H9 (cell line): ENCODE measurements around the gene LRRIQ4. TPM values are rescaled to one million over a fixed set of nuclear protein-coding genes. Genes with fewer than 3 reads are reported as not detected.

Source experiments
- DNase-seq: peaks from one replicate; pipeline ENCODE4 v3.0.0-alpha.2; 2017
- H2AFZ ChIP-seq: one replicate; pipeline ENCODE4 v1.6.1; 2013; ENCODE audit warnings: mild to moderate bottlenecking, low read length, control low read depth, moderate library complexity
- H2AK5ac ChIP-seq: 2 replicates; pipeline ENCODE4 v1.6.1; 2013; ENCODE audit warnings: low read length, control low read depth, mixed read lengths; ENCODE audit not compliant: insufficient read length
- H2BK120ac ChIP-seq: one replicate; pipeline ENCODE4 v1.6.1; 2013; ENCODE audit warnings: low read depth, mild to moderate bottlenecking, low read length, control low read depth, inconsistent platforms; ENCODE audit not compliant: poor library complexity, severe bottlenecking
- H2BK12ac ChIP-seq: 2 replicates; pipeline ENCODE4 v1.6.1; 2013; ENCODE audit warnings: low read length, control low read depth, mixed read lengths, low read depth; ENCODE audit not compliant: insufficient read length
- H2BK15ac ChIP-seq: 2 replicates; pipeline ENCODE4 v1.6.1; 2013; ENCODE audit warnings: low read depth, low read length, control low read depth
- H2BK20ac ChIP-seq: one replicate; pipeline ENCODE4 v1.6.1; 2013; ENCODE audit warnings: low read depth, mild to moderate bottlenecking, low read length, control low read depth, inconsistent platforms; ENCODE audit not compliant: poor library complexity, severe bottlenecking
- H2BK5ac ChIP-seq: 2 replicates; pipeline ENCODE4 v1.6.1; 2013; ENCODE audit warnings: low read length, control low read depth, mixed read lengths; ENCODE audit not compliant: insufficient read length
- H3K14ac ChIP-seq: 2 replicates; pipeline ENCODE4 v1.6.1; 2013; ENCODE audit warnings: low read length, control low read depth; ENCODE audit not compliant: insufficient read depth
- H3K18ac ChIP-seq: 2 replicates; pipeline ENCODE4 v1.6.1; 2013; ENCODE audit warnings: low read depth, mild to moderate bottlenecking, mixed read lengths, low read length, control low read depth; ENCODE audit not compliant: insufficient read length
- H3K23ac ChIP-seq: 2 replicates; pipeline ENCODE4 v1.6.1; 2013; ENCODE audit warnings: low read length, control low read depth, mixed read lengths, low read depth; ENCODE audit not compliant: insufficient read length
- H3K23me2 ChIP-seq: 2 replicates; pipeline ENCODE4 v1.6.1; 2013; ENCODE audit warnings: low read depth, mild to moderate bottlenecking, mixed read lengths, low read length, control low read depth; ENCODE audit not compliant: insufficient read length, poor library complexity, severe bottlenecking
- H3K27ac ChIP-seq: 2 replicates; pipeline ENCODE4 v1.5.1; 2013; ENCODE audit warnings: low read length, control low read depth, mixed read lengths, low read depth; ENCODE audit not compliant: insufficient read length
- H3K27me3 ChIP-seq: 2 replicates; pipeline ENCODE4 v1.6.1; 2013; ENCODE audit warnings: low read length, control low read depth, inconsistent platforms; ENCODE audit not compliant: insufficient read depth
- H3K4ac ChIP-seq: 2 replicates; pipeline ENCODE4 v1.6.1; 2013; ENCODE audit warnings: low read depth, mild to moderate bottlenecking, control low read depth, inconsistent platforms, low read length, moderate library complexity
- H3K4me1 ChIP-seq: 2 replicates; pipeline ENCODE4 v1.6.1; 2013; ENCODE audit warnings: low read length, control low read depth, inconsistent platforms; ENCODE audit not compliant: insufficient read depth
- H3K4me2 ChIP-seq: 2 replicates; pipeline ENCODE4 v1.6.1; 2013; ENCODE audit warnings: low read length, control low read depth, mixed read lengths; ENCODE audit not compliant: insufficient read length, insufficient read depth
- H3K56ac ChIP-seq: 2 replicates; pipeline ENCODE4 v1.6.1; 2013; ENCODE audit warnings: low read depth, mild to moderate bottlenecking, mixed read lengths, low read length, control low read depth; ENCODE audit not compliant: insufficient read length
- H3K79me1 ChIP-seq: 2 replicates; pipeline ENCODE4 v1.6.1; 2013; ENCODE audit warnings: low read depth, mild to moderate bottlenecking, moderate library complexity, low read length, control low read depth, inconsistent platforms; ENCODE audit not compliant: insufficient read depth, poor library complexity, severe bottlenecking
- H3K79me2 ChIP-seq: 2 replicates; pipeline ENCODE4 v1.6.1; 2013; ENCODE audit warnings: low read length, control low read depth, inconsistent platforms; ENCODE audit not compliant: insufficient read depth
- H3K9ac ChIP-seq: 2 replicates; pipeline ENCODE4 v1.6.1; 2013; ENCODE audit warnings: low read length, control low read depth, mixed read lengths; ENCODE audit not compliant: insufficient read length; ENCODE audit errors: extremely low read depth
- H3K9me3 ChIP-seq: one replicate; pipeline ENCODE4 v1.6.1; 2013; ENCODE audit warnings: low read depth, low read length, inconsistent platforms; ENCODE audit not compliant: control insufficient read depth
- H3T11ph ChIP-seq: one replicate; pipeline ENCODE4 v1.6.1; 2013; ENCODE audit warnings: mild to moderate bottlenecking, low read length, control low read depth, inconsistent platforms
- H4K20me1 ChIP-seq: one replicate; pipeline ENCODE4 v1.6.1; 2013; ENCODE audit not compliant: control insufficient read depth, insufficient read length, insufficient read depth
- H4K5ac ChIP-seq: 2 replicates; pipeline ENCODE4 v1.6.1; 2013; ENCODE audit warnings: low read depth, mild to moderate bottlenecking, mixed read lengths, low read length, control low read depth; ENCODE audit not compliant: insufficient read length
- H4K8ac ChIP-seq: replicated peaks from 2 replicates; pipeline ENCODE4 v1.6.1; 2013; ENCODE audit warnings: low read length, control low read depth, mixed read lengths, low read depth; ENCODE audit not compliant: insufficient read length
- H4K91ac ChIP-seq: 2 replicates; pipeline ENCODE4 v1.6.1; 2013; ENCODE audit warnings: low read depth, mild to moderate bottlenecking, moderate library complexity, mixed read lengths, low read length, control low read depth; ENCODE audit not compliant: insufficient read length
- H3K27ac Mint-ChIP-seq, 3 experiments: 2 replicates in 2 of 3; 3 replicates in 1 of 3; pipeline ENCODE4 v1.8.0; 2020 to 2021; ENCODE audit warnings: mixed read lengths in 3 of 3, mild to moderate bottlenecking in 1 of 3, moderate library complexity in 1 of 3
- H3K27me3 Mint-ChIP-seq: 2 replicates; pipeline ENCODE4 v1.8.0; 2021; ENCODE audit warnings: low read depth, mild to moderate bottlenecking, moderate library complexity, mixed read lengths
- H3K36me3 Mint-ChIP-seq, 3 experiments: 2 replicates in 2 of 3; 3 replicates in 1 of 3; pipeline ENCODE4 v1.8.0; 2020 to 2021; ENCODE audit warnings: low read depth in 3 of 3, mixed read lengths in 3 of 3; ENCODE audit not compliant: insufficient read depth in 1 of 3
- H3K4me1 Mint-ChIP-seq, 2 experiments: 2 replicates each; pipeline ENCODE4 v1.8.0; 2020; ENCODE audit warnings: mixed read lengths in 2 of 2
- H3K4me3 Mint-ChIP-seq, 2 experiments: 2 replicates in 1 of 2; 3 replicates in 1 of 2; pipeline ENCODE4 v1.8.0; 2020 to 2021; ENCODE audit warnings: mild to moderate bottlenecking in 2 of 2, mixed read lengths in 2 of 2, moderate library complexity in 1 of 2
- H3K9me3 Mint-ChIP-seq, 2 experiments: 2 replicates in 1 of 2; 3 replicates in 1 of 2; pipeline ENCODE4 v1.8.0; 2020; ENCODE audit warnings: mild to moderate bottlenecking in 2 of 2, mixed read lengths in 2 of 2, moderate library complexity in 1 of 2
- WGBS: extraction: QIAGEN DNeasy Blood & Tissue Kit; methylation state at CpG from one replicate; pipeline ENCODE4 v1.1.7; 2013; ENCODE audit warnings: missing lambda C conversion rate, low lambda C conversion rate, mixed read lengths; ENCODE audit not compliant: insufficient read length; ENCODE audit errors: extremely low coverage; 5-methylcytosine and 5-hydroxymethylcytosine counted together
- total RNA-seq: library from RNA; stranded (reverse); gene quantifications from 2 replicates; pipeline ENCODE4 v1.2.1, GENCODE V29; 2021
- TF ChIP-seq, protein P1 (sequence below): fragments of 200-600 bp; sonication (generic); conservative IDR thresholded peaks from 3 replicates; pipeline ENCODE4 v1.8.0; 2021; ENCODE audit warnings: antibody characterized with exemption, mild to moderate bottlenecking

LRRIQ4 gene
- total RNA-seq, 1 experiment from 2014 or later: not detected

DNA sequence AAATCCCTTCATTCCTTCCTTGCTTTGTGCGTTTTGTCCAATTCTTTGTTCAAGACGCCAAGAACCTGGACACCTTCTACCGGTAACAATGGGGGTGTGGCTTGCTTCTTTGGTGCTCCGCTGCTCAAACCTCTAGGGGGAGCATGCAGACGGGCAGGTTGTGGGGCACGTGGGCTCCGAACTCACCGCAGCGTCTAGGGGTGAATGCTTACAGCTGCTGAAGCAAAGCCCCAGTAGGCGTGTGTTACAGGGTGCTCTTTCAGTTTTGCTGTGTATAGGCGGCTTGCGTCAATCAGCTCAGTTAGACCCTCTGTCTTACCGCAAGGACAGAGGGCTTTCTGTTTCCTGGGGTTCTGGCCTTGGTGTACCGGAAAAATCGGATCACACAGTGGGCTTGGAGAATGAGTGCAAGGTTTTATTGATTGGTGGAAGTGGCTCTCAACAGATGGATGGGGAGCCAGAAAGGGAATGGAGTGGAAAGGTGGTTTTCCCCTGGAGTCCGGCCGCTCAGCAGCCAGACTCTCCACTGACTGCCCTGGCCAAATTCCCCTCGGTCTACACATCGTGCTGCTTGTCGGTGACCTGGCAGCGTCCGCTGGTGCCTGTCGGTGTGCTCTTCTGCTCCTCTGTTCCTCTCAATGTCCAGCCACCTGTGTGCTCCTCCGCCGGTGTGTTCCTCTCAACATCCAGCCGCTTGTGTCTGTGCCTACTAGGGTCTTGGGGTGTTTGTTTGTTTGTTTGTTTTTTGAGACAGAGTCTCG, 1.3 kb downstream of the LRRIQ4 start:
- Histone ChIP-seq H3K27ac (no peak overlapping the region), H3K79me1 (no peaks in the 10 kb centered on the region), H3K79me2 (no peaks in the 10 kb centered on the region), H4K8ac (no peak overlapping the region), H3K4ac (no peak overlapping the region), H4K20me1 (no peaks in the 10 kb centered on the region), H3K18ac (no peak overlapping the region), H3K23me2 (peaks cover 9% of the 10 kb centered on the region), H2BK120ac (no peak overlapping the region), H2BK12ac (no peak overlapping the region), H3K56ac (no peak overlapping the region), H3K27me3 (no peaks in the 10 kb centered on the region), H2BK20ac (no peak overlapping the region), H3K9ac (no peak overlapping the region), H4K5ac (no peak overlapping the region), H3T11ph (no peak overlapping the region), H3K9me3 (no peaks in the 10 kb centered on the region), H2BK15ac (no peak overlapping the region), H3K23ac (no peak overlapping the region), H3K4me2 (peak overlapping the region; percentile 6), H2AFZ (peak overlapping the region; percentile 56), H2AK5ac (no peak overlapping the region), H3K4me1 (no peaks in the 10 kb centered on the region), H2BK5ac (no peak overlapping the region), H3K14ac (no peak overlapping the region), H4K91ac (no peak overlapping the region)
- TF ChIP-seq, protein P1, sequence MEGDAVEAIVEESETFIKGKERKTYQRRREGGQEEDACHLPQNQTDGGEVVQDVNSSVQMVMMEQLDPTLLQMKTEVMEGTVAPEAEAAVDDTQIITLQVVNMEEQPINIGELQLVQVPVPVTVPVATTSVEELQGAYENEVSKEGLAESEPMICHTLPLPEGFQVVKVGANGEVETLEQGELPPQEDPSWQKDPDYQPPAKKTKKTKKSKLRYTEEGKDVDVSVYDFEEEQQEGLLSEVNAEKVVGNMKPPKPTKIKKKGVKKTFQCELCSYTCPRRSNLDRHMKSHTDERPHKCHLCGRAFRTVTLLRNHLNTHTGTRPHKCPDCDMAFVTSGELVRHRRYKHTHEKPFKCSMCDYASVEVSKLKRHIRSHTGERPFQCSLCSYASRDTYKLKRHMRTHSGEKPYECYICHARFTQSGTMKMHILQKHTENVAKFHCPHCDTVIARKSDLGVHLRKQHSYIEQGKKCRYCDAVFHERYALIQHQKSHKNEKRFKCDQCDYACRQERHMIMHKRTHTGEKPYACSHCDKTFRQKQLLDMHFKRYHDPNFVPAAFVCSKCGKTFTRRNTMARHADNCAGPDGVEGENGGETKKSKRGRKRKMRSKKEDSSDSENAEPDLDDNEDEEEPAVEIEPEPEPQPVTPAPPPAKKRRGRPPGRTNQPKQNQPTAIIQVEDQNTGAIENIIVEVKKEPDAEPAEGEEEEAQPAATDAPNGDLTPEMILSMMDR: peak; percentile 69
- no CpG with 5 or more reads among the region's 27 CpGs for WGBS
- Mint-ChIP-seq H3K36me3 (peaks cover 2 to 14% (median 6%) of the 10 kb centered on the region in 3 experiments; a peak in 5 of 7 replicates), H3K4me3 (peak overlapping the region in 1 of 2 experiments; percentile 74; a peak in 3 of 5 replicates), H3K9me3 (peaks cover 10 to 16% of the 10 kb centered on the region in 2 experiments), H3K4me1 (peaks cover 25 to 30% of the 10 kb centered on the region in 2 experiments), H3K27me3 (peaks cover 29% of the 10 kb centered on the region), H3K27ac (no peak overlapping the region)
- peak; percentile 82 for DNase-seq
